HG02840 (cell line): Measurements from ENCODE around the gene KCNJ5.

ENCODE experiments used
- ATAC-seq: cut with Tn5 transposase; IDR thresholded peaks from one replicate; pipeline ENCODE4 v1.9.1; 2021; ENCODE audit warnings: mild to moderate bottlenecking, moderate library complexity, moderate number of reproducible peaks; ENCODE audit not compliant: unreplicated experiment, low FRiP score

Gene KCNJ5

GRCh38 chr11:128946648-128947047, 55.5 kb downstream of the KCNJ5 start:
- ATAC-seq = no peak

DNA sequence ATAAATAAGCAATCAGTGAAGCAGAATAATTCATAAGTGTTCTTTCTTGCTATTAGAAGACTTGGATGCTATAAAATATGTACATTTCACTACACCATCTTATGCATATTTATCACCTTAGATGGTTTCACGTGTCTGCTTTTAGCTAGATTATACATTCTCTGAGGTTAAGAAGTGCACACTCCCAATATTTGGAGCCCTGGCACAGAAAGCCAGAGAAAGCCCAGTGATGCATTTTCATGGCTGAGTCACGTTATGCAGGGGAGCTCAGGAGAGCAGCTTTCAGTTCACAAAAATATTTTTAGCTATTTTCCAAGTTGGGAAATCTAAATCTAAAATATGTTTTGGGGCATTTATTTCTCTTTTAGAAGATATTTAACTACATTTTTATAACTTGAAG, 56.6 kb downstream of the KCNJ5 start:
- ATAC-seq = no peak

DNA sequence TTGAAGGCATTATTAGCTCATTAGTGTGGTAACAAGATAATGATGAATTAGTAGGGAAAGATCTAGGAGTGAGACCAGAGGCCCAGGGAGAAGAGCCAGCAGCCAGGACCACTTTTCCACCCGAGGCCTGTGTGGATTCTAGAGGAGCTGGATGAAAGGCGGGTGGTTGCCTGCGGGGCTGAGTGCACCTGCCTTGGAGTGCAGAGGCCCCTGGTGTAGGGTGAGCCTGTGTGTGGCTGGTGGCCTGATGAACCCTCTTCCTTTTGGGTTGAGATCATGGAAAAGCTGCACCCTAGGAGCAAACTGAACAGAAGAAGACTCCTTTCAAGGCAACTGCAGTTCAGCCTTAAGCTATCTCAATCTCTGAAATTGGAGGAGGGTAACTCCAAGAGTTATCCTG, 57.4 kb downstream of the KCNJ5 start:
- no peak for ATAC-seq

DNA sequence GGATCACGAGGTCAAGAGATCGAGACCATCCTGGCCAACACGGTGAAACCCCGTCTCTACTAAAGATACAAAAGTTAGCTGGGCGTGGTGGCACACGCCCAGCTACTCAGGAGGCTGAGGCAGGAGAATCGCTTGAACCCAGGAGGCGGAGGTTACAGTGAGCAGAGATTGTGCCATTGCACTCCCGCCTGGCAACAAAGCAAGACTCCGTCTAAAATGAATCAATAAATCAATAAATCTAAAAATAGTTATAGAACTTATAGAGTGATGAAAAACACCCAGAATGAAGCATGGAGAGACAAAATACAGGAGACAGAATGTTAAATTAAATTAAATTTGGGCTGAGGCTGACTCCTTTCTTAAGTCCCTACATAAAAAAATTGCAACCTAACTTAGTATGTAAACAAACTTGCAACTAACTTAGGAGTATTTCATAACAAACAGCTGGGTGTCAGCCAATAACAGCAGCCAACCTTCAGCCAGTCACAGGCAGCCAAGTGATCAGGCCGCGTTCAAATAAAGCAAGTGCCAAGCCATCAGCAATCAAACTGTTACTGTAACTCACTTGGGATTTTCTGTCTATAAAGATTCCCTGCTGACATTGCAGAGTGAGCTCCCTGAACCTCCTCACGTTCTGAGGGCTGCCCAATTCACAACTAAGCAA, 58.8 kb downstream of the KCNJ5 start:
- no peak for ATAC-seq

DNA sequence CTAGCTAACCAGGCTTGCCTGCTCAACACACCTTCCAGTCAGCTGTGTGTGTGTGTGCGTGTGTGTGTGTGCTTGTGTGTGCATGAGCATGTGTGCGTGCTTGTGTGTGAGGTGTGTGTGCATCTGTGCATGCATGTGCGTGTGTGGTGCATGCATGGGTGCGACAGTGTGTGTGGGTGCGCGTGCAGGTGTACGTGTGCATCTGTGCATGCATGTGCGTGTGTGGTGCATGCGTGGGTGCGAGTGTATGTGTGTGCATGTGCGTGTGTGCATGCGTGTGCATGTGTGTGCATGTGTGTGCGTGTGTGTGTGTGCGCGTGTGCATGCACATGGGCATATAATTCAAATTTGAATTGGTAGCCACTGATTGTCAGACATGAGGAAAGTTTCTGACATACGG, 62.0 kb downstream of the KCNJ5 start:
- ATAC-seq = no peak

DNA sequence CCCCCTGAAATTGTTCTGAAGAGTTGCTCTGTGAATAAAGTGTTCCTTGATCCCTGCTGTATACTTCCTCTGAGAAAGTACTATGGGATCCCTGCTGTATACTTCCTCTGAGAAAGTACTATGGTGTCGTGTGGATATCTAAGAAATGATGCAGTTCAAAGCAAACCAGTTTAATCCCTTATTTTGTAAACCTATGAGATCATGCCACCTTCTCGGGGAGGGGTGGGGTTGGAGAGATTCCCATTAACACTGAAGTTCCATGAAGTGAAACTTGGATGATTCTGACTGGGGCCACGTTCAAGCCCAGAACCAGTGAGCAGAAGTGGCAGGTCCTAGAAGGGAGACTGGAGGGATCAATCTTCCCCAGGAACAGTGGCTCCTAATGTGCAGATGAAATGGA, 64.5 kb downstream of the KCNJ5 start:
- no peak for ATAC-seq

DNA sequence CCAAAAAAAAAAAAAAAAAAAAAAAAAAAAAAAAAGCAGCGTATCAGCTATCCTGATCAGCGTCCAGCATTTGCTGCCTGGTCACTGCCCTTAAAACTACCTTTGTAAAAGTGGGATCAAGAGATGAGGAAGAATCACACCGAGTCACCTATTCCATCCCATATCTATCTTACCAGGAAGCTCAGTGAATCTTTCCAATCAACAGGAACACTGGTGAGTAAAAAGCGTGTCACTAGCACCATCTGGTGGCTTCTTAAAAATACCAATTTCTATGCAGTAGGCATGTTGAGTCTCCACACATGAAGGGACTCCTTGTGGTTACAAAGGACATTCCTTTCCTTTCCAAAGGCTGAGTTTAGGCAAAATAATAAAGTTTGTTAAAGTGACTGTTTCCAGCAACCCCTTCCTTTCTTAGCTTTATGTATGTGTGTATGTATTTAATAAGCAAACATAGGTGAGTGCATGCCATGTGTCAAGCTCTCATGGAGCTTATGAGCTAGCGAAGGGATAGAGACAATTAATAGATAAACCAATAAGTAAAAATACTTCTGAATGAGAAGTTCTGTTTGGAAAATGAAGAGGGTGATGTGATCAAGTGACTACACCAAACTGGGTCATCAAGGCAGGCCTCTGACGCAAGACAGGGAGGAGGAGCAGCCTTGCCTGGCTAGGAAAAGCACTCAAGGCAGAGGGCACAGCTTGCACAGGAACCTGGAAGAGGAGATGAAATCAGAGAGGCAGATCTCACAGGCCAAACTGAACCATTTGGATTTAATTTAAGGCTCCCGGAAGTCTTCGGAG, 65.4 kb downstream of the KCNJ5 start:
- ATAC-seq = peak; percentile 56

DNA sequence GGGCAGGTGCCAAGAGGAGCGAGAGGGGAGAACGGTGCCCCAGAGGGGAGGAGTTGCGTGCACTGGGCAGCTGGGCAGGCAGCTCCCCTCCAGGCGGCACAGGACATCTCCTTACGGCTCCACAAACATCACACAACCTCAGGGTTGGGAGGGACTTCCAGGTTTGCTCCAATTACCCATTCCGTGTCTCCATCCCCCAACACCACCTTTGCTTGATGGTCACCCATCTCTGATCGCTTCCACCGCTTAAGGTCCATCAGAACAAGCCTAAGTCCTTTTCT, 66.0 kb downstream of the KCNJ5 start:
- ATAC-seq = no peak

DNA sequence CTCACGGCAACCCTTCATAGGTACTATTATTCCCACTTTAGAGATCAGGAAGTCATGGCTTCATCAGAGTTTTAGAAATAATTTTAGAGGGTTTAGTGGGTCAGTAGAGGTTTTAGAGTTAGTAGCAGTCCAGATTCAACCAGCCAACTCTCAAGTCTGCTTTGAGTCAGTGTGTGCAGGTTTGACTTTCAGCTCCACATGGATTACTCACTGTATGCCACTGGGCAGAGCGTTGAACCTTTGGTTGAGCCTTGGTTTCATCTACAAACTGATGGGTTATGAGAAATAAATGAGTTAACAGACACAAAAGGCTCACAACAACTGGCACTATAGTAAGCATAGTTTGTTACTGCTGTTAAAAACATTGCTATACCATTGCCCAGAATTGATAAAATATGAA, 70.5 kb downstream of the KCNJ5 start:
- ATAC-seq = no peak

- ATAC-seq = no peak
Observed at GRCh38 chr11:128962896-128963295, 71.7 kb downstream of the KCNJ5 start.

DNA sequence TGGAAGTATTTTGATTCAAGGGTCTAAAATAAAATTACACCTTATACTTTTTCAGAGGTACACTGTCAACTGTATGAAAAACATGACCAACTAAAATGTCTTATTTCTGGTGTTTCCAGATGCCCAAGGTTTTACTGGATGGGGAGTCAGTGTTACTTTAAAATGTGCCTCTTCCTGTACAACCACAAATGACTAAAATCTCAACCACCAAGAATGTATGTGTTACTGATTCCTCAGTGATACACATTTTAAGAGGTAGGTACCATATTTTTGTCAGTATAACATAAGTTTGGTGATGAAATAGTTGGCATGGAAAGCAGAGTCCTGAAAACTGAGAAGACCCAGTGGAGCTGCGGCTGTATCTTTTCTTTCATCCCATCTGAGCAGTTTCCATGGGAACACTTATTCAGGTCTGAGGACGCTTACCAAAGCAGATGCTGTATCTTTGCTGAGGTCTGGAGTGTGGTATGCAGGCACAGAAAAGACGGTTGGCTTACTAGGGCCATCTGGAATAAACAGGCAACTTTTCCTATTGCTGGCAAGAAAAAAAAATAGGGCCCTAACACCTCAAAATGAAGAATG, 72.7 kb downstream of the KCNJ5 start:
- ATAC-seq = no peak

GRCh38 chr11:128964463-128964930, 73.3 kb downstream of the KCNJ5 start:
- no peak for ATAC-seq

DNA sequence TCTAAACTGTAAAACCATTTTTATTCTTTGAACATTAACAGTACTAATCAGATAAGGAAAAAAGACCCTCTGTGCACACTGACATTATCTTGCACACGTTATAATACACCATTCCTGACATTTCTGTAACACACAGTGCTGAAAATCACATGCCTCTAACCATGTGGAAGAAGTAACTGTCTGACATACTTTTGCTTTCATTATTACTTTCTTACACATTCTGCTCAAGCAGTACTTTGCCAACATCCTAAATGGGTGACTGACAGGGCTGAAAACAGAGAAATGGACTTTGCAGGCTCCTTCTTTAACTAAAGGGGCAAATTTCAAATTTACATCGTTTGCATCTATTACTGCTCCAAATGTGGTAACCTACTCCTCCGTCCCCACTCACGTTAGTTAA, 74.3 kb downstream of the KCNJ5 start:
- ATAC-seq = peak; percentile 90

DNA sequence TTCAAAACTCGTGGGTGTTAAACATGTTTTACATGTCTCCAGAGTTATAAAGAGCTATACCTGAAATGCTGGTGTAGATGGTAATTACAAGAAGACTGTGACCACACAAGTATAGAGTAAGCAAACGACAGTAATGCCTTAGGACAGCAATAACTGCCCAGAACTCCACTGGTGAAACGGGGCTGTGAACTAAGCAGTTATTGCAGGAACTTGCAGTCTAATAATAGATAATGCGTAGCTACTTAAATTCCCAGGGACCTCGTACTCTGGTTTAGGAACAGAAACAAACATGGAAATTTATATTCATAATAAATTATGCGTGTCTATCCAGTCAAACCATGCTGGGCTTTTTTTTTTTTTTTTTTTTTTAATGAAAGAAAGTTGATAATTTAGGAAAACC, 76.4 kb downstream of the KCNJ5 start:
- ATAC-seq = no peak

- ATAC-seq = no peak
Observed at GRCh38 chr11:128968916-128969315, 77.8 kb downstream of the KCNJ5 start.
